Fibroblast of skin of right biceps (primary cell): ENCODE data around the gene TMOD1.

ENCODE experiments used
- DNase-seq: peaks from one replicate; pipeline ENCODE4 v3.0.0-alpha.2; 2013

TMOD1 gene

DNA sequence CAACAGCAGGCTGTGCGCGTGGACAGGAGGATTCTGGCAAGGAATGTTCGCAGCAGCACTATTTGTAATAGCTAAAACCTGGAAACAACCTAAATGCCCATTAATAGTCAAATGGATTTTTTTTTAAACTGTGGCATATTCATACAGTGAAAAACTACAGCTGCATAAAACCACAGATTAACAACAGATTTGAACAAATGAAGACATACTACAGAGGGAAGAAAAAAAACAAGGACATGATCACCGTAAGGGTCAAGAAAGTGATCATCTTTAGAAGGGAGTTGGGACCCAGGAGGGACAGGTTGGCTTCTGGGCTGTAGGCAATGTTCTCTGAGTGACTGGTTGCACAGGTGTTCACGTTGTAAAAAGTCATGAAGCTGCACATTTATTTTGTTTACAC, 1.2 kb upstream of the TMOD1 start:
- no peak for DNase-seq

- no peak for DNase-seq
Observed at GRCh38 chr9:97500765-97501176, 695 bp upstream of the TMOD1 start.

DNA sequence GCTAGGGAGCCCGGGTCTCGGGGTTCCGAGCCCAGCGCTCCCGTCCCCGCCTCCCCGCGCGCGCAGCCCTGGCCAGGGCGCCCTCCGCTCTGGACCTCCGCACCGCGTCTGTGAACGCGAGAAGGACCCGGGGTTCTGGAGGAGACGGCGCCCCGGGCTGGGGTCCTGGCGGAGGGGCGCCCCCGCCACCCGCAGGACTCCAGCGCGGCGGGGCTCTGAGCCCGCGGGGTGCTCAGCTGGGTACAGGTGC, 431 bp downstream of the TMOD1 start:
- DNase-seq: no peak

DNA sequence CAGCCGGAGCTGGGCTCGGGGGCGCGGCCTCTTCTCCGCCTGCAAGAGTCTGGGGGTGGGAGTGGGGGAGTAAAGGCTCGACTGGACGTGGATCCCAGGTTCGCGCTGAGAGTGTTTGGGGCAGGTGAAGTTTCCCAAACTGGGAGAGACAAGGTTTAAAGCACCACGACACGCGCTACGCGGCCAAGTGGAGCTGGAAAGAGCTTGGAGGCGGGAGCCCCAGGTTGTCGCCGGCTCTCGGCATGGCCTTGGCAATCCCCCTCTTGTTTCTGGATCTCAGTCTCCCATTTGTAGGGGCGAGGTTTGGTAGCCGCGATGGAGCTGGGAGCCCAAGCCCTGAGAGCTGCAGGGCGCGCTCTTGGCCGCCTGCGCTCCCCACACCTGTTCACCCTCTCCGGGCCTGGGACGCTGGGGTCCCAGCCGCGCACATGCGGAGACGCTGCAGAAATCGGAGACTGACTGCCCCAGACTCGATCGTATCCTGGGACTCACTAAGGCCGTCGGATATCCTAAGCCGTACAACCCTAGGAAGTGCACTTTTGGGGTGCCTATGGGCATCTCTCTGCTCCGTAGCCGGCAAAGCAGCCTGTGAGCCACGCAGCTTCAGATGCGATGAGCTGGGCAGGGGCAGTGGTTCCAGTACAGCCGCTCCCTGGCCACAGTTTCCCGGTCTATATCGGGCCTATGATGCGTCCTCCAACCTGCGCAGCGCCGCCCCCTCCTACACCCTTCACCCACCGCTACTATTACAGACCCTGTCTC, 937 bp downstream of the TMOD1 start:
- DNase-seq: no peak

DNA sequence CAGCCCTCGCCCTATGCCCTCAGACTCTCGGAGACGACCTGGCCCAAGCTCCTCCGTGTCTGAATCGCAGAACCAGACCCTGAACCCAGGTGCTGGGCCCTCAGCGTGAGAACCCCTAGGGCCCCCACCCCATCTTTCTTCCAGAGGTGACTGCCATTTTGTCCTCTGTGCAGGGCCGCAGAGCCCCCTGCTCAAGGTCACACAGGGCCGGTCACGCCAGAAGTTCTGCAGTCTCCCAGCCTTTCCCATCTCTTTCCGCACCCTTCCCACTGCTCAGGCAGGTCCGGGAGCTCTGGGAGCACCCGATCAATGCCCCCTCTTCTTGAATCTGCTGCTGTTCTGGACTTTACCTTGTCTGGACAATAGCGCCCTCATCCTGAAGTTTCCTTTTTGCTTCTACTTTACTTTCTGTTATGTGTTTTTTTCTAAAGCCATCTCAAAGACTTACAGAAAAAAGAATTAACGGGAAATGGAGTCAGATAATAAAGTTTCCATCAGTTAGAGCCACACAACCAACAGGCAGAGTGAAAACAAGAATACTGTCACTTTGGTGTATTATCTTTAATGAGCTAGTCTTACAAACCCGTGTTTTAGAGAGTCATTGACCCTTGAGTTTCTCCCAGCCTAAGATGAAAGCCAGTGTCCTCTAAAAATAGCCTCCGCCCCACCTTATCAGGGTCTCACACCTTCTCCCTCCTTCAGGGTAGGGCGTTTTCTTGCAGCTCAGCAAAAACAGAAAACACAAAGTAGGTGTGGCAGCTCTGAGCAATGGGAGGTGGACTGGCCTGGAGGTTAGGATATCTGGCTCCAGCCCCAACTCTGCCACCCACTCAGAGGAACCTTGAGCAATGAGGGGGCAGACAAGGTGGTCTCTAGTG, 1.8 kb downstream of the TMOD1 start:
- DNase-seq: no peak

DNA sequence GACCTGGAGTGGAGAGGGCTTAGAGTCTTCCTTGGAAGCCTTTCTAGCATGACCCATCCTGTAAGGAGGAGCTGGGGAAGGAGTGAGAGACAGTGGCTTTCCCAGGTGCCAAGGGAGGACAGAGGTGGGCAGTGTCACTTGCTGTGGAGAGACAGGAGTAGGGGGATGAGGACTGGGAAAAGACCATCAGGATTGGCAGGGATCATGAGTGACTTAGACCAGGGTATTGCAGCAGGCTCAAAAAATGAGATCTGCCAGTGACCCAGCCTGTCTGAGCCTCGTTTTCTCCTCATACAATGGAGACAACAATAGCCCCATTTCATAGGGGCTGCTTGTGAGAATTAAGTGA, 2.4 kb downstream of the TMOD1 start:
- no peak for DNase-seq

DNA sequence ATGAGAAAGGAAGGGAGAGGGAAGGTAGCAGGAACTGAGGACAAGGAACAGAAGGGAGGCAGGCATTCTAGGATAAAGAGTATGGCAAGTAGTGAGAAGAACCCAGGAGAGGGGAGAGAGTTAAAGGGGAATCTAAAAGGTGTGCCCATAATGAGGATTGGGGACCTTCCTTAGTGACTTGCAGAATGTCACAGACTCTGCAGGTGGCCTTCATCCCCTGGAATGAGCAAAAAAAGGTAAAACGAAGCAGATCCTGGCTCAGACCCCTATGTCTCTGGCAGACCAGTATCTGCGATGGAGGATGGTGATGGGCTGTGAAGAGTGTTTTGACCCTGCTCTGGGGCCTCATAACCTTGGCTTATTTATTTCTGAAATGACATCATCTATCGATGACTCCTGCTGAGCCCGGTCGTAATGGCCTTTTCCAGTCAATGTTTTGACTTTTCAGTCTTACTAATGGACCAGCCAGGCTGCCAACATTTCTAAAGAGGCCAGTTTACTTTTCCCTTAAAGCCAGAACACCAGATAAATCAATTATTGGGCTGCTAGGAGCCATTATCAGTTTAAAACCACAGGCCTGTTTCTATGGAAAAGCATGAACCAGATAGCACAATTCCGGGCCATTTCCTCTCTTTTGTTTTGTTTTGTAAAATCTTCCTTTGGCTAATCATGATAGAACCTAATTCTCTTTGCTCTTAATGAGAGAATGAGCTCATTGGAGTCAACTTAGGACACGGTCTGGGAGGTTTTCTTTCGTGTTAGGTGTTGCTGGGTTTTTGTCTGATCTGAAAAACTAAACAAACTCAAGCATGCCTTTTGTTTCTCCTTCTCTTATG, 3.1 kb downstream of the TMOD1 start:
- DNase-seq: no peak

DNA sequence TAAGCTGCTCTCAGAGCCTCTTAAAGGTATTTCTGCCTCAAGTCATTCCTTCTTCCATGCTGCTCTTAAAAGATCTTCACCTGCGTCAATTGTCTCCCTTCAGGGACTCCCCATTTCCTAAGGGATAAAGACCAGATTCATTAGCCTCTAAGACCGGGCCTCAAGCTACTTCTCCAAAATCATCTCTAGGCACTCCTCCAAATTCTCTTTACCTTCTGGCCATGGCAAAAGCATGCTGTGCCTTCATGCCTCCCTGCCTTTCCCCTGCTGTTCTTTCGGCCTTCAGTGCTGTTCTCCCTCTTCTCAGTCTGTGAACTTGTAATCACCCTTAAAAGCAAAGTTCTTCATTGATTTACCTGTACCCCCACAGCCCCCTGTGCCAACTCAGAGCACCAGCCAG, 4.4 kb downstream of the TMOD1 start:
- DNase-seq: no peak

DNA sequence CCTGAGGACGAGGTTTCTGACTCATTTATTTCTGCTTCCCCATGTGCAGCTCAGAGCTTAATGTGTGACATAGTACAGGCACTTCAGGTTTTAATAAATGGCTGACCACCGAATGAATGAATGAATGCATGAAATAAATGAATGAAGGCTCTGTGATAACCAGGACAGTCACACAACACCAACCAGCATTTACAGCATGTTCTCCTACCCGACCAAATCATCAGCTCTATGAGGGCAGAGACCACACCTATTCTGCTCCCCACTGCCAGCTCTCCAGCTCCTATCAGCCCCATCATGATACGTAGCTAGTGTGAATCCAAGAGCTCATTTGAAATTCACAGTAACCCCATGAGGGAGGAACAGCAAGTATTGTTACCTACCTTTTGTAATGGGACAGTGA, 4.8 kb downstream of the TMOD1 start:
- no peak for DNase-seq

DNA sequence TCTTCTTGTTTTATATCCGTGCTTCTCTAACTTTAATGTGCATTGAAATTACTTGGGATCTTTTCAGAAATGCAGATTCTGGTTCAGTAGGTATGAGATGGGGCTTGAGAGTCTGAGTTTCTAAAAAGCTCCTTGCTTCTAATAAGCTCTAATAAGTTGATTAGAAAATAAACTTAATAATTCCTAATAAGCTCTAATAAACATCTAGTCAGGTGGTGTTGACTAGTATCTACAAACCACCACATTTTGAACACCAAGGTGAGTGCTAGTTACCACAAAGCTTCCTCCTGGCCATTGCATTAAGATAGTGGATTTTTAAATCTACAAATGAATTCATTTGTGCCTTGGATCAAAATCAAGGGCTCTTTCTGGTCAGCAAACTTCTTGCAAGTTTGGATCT, 5.3 kb downstream of the TMOD1 start:
- no peak for DNase-seq

DNA sequence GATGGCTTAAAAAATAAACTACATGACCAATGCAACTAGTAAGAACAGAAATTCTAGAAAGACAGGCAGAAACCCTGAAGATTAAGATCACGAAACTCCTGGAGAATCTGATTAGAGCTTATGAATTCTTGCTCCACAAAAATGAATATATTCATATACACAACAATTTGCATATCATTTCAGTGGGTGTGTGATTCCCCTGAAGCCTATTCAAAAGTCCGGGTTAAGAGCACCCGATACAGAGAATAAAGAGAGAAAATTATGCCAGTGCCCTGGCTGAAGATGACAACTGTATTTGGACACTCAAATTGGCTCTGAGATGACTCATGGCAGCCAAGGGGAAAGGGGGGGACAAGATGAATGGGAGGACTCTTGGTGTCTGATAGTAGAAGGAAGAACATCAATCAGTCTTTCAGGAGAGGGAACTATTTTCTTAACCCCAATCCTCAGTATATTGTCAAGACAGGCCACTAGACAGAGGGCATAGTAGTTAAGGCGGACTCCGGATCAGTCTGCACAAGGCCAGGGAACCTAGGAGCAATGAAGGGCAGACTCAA, 6.0 kb downstream of the TMOD1 start:
- DNase-seq: no peak

DNA sequence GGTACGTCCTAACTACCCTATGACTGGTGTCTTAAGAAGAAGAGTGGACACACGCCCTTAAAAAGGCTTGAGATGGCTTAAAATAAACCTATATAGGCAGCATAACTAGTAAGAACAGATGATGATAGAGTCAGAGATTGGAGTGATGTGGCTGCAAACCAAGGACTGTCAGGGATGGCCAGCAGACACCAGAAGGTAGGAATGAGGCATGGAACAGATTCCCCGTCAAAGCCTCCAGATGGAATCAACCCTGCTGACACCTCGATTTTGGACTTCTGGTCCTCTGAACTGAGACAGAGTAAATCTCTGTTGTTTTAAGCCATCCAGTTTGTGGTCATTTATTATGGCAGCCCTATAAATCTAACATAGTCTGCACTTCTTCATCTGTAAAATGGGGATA, 7.4 kb downstream of the TMOD1 start:
- no peak for DNase-seq

GRCh38 chr9:97510797-97511654, 9.6 kb downstream of the TMOD1 start:
- no peak for DNase-seq

GRCh38 chr9:97511655-97512427, 10.4 kb downstream of the TMOD1 start:
- no peak for DNase-seq

DNA sequence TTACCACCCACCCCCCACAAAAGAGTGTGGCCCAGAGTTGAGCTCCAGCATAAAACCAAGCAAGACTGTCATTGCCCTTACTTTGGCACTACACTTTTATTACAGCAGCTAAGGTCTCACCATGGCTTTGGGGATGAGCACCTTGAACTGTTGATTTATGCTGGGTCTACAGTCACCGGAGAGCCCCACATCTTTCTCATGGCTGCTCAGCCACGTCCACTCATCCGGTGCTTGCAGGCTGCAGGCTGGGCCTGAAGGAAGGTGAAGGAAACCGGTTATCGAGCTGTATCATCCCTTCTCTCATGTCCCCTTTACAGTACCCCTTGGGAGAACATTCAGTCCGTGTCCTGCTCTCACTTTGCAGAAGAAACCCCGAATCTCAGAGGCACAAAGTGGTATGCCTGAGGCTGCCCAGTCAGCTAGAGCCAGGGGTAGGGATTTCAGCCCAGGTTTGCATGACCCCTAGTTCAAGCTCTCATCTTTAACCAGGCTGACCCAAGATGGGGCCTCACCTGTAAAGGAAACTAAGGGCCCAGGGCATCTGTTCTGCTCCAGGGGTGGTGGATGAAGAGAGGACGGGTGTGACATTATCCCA, 11.6 kb downstream of the TMOD1 start:
- no peak for DNase-seq

GRCh38 chr9:97514531-97514930, 13.1 kb downstream of the TMOD1 start:
- no peak for DNase-seq

DNA sequence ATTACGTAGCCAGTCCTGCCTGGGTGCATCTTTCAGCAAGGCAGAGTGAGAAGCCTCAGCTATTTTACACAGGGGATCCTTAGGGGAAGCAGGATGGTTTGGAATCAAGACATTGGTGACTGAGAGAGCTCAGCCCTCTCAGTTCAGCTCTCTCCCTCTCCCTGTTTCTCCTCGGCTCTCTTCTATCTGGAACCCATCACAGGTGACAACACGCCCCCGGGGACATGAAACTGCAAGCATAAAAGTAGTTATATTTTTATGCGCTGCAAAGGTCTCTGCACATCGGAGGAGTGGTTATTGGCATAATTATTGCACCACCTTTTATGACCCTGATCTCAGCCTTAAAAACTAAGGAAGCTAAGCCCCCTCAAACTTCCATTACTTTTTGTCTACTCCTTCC, 14.2 kb downstream of the TMOD1 start:
- DNase-seq: no peak

GRCh38 chr9:97516111-97516510, 14.6 kb downstream of the TMOD1 start:
- no peak for DNase-seq

GRCh38 chr9:97517331-97518089, 16.0 kb downstream of the TMOD1 start:
- DNase-seq: no peak

DNA sequence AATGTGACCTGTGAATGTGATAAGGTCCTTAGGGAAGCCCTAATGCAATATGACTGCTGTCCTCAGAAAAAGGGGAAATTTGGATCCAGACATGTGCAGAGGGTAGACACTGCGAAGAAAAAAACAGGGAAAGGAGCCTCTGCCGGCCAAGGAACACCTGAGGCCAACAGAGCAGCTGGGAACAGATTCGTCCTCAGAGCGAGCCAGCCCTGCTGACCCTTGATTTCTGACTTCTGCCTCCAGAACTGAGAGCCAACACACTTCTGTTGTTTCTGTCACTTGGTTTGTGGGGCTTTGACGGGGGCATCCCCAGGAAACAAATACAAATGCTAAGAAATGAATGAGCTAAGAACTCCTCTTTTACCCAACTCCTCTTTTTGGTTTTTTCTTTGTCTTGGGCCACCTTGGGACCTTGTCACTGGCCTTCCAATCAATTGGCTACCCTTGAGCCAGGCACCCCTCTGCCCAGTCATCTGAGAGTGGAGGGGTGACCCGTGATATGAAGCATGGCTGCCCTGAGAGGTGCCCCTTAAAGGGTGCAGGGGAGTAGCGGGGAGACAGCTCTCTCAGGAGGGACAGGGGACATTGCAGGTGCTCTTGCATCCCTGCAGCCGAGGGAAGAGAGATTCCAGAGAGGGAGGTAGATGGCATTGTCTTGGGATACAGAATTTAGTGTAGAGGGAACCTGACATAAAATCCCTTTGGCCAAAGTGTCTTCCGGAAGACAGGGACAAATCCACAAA, 16.9 kb downstream of the TMOD1 start:
- DNase-seq: no peak
